K562 (cell line): Measurements from ENCODE around the gene SYVN1. TPM values are rescaled to one million over a fixed set of nuclear protein-coding genes. Genes with fewer than 3 reads are reported as not detected.

Source experiments
- DLX4 ChIP-seq: fragments of 250-450 bp; sonication (Bioruptor Pico); IDR thresholded peaks from 2 replicates; pipeline ENCODE4 v1.6.1; 2021; ENCODE audit warnings: mild to moderate bottlenecking
- FOXJ2 ChIP-seq: fragments of 200-800 bp; sonication (Bioruptor generic); IDR thresholded peaks from 2 replicates; pipeline ENCODE4 v1.6.1; 2016; ENCODE audit warnings: missing genetic modification characterization, missing compliant biosample characterization
- GABPA ChIP-seq: fragments of 200-800 bp; sonication (Bioruptor generic); conservative IDR thresholded peaks from 2 replicates; pipeline ENCODE4 v1.6.1; 2016; ENCODE audit warnings: low read depth, missing genetic modification characterization, missing compliant biosample characterization
- GATAD2B ChIP-seq: fragments of 450-650 bp; IDR thresholded peaks from 2 replicates; pipeline ENCODE4 v1.6.1; 2017; ENCODE audit warnings: mild to moderate bottlenecking, borderline replicate concordance
- MIER1 ChIP-seq: fragments of 450-650 bp; IDR thresholded peaks from 2 replicates; pipeline ENCODE4 v1.6.1; 2016; ENCODE audit warnings: antibody characterized with exemption, mild to moderate bottlenecking, low read depth
- MTA3 ChIP-seq: fragments of 450-650 bp; formaldehyde crosslinking; IDR thresholded peaks from 2 replicates; pipeline ENCODE4 v1.6.1; 2017; ENCODE audit warnings: mild to moderate bottlenecking, borderline replicate concordance
- OTX1 ChIP-seq: fragments of 450-650 bp; formaldehyde crosslinking; IDR thresholded peaks from 2 replicates; pipeline ENCODE4 v1.4.0; 2022; ENCODE audit warnings: mild to moderate bottlenecking
- RFX1 ChIP-seq: fragments of 450-650 bp; IDR thresholded peaks from 2 replicates; pipeline ENCODE4 v1.6.1; 2016; ENCODE audit warnings: mild to moderate bottlenecking, moderate library complexity
- RFX5 ChIP-seq: IDR thresholded peaks from 2 replicates; pipeline ENCODE4 v1.6.1; 2011; ENCODE audit warnings: low read depth, mild to moderate bottlenecking, improper control_type of control experiment, low read length
- RNF2 ChIP-seq: sonication (generic); IDR thresholded peaks from 2 replicates; pipeline ENCODE4 v1.6.1; 2016
- SIX5 ChIP-seq, 2 experiments: IDR thresholded peaks; 2 replicates each; pipeline ENCODE4 v1.6.1; 2011; ENCODE audit warnings: low read length in 2 of 2, borderline replicate concordance in 1 of 2, low read depth in 1 of 2, mild to moderate bottlenecking in 1 of 2, moderate library complexity in 1 of 2; ENCODE audit not compliant: insufficient read depth in 1 of 2
- TEAD1 ChIP-seq, 2 experiments: fragments of 450-650 bp in 1 of 2; sonication (generic) in 1 of 2; formaldehyde crosslinking; IDR thresholded peaks; 2 replicates each; pipeline versions ENCODE4 v1.4.0 to v1.8.0; 2020 to 2022; ENCODE audit warnings: mild to moderate bottlenecking in 2 of 2, missing genetic modification reagents in 1 of 2
- TEAD2 ChIP-seq: fragments of 450-650 bp; IDR thresholded peaks from 2 replicates; pipeline ENCODE4 v1.6.1; 2016; ENCODE audit warnings: missing genetic modification characterization, control low read depth, missing compliant biosample characterization
- ZC3H8 ChIP-seq: fragments of 450-650 bp; IDR thresholded peaks from 2 replicates; pipeline ENCODE4 v1.6.1; 2017
- ZFP1 ChIP-seq: fragments of 450-650 bp; formaldehyde crosslinking; IDR thresholded peaks from 2 replicates; pipeline ENCODE4 v1.4.0; 2020; ENCODE audit warnings: mild to moderate bottlenecking, mixed read lengths
- ZNF12 ChIP-seq: sonication (generic); formaldehyde crosslinking; IDR thresholded peaks from 2 replicates; pipeline ENCODE4 v1.4.0; 2020; ENCODE audit warnings: mild to moderate bottlenecking, missing genetic modification reagents
- ZNF583 ChIP-seq: fragments of 250-450 bp; sonication (Bioruptor Pico); IDR thresholded peaks from 2 replicates; pipeline ENCODE4 v1.4.0; 2020
- ZNF699 ChIP-seq: fragments of 250-450 bp; sonication (Bioruptor Pico); IDR thresholded peaks from 2 replicates; pipeline ENCODE4 v1.8.0; 2021; ENCODE audit warnings: mild to moderate bottlenecking, moderate library complexity; ENCODE audit not compliant: insufficient replicate concordance
- ZNF707 ChIP-seq: fragments of 250-450 bp; sonication (Bioruptor Pico); conservative IDR thresholded peaks from 2 replicates; pipeline ENCODE4 v1.8.0; 2022; ENCODE audit warnings: inconsistent platforms, mild to moderate bottlenecking, moderate library complexity
- ZSCAN29 ChIP-seq: fragments of 450-650 bp; IDR thresholded peaks from 2 replicates; pipeline ENCODE4 v1.6.1; 2017
- ZSCAN32 ChIP-seq: fragments of 450-650 bp; formaldehyde crosslinking; IDR thresholded peaks from 2 replicates; pipeline ENCODE4 v1.4.0; 2020; ENCODE audit warnings: mild to moderate bottlenecking, moderate library complexity
- polyA plus RNA-seq, 8 experiments: library from polyadenylated mRNA; depleted of rRNA in 4 of 8; stranded (reverse) in 5 of 8; unstranded in 3 of 8; fragments of >200 nt; fragmentation: Nextera tagmentation in 2 of 8; fragmentation: Illumina TruSeq in 1 of 8; extraction: Ambion mirVana in 2 of 8; extraction: Trizol in 1 of 8; gene quantifications; 2 replicates each; pipeline versions ENCODE4 v1.2.1 to v1.2.3, GENCODE V29; 2011 to 2014; ENCODE audit warnings: inconsistent platforms in 1 of 8, missing spikeins in 1 of 8
- total RNA-seq, 7 experiments: library from RNA; depleted of rRNA in 6 of 7; stranded (reverse); fragments of >200 nt in 6 of 7; fragmentation: Illumina TruSeq in 2 of 7; extraction: Trizol in 2 of 7; gene quantifications; 2 replicates each; pipeline versions ENCODE4 v1.2.1 to v1.2.3, GENCODE V29; 2011 to 2021; ENCODE audit warnings: low replicate concordance in 1 of 7
- TF ChIP-seq, protein P1 (sequence below): sonication (generic); formaldehyde crosslinking; IDR thresholded peaks from 2 replicates; pipeline ENCODE4 v1.8.1; 2023; ENCODE audit warnings: mild to moderate bottlenecking, missing genetic modification reagents
- TF ChIP-seq, protein P2 (sequence below): fragments of 250-450 bp; sonication (Bioruptor Pico); IDR thresholded peaks from 2 replicates; pipeline ENCODE4 v1.8.0; 2022; ENCODE audit warnings: moderate library complexity, mild to moderate bottlenecking, inconsistent platforms
- TF ChIP-seq, protein P3 (sequence below): IDR thresholded peaks from 2 replicates; pipeline ENCODE4 v1.6.1; 2012; ENCODE audit warnings: low read depth, low read length, improper control_type of control experiment, borderline replicate concordance
- TF ChIP-seq, protein P4 (sequence below): fragments of 450-650 bp; IDR thresholded peaks from 2 replicates; pipeline ENCODE4 v1.6.1; 2016; ENCODE audit warnings: antibody characterized with exemption

SYVN1 gene
- total and polyA plus RNA-seq, 9 of the 15 experiments (the other 6 are each of a cell fraction or from before 2014, with no cell fraction given), result 0.41 to 47.4 (median 9.9) TPM

- TF ChIP-seq MIER1, result no peak
- TF ChIP-seq ZNF583 (CRISPR knock-in tag), result no peak
- TF ChIP-seq MTA3, result 0 out of 2 replicates have a peak, but pooled peaks have one; percentile 13
- no peak for TF ChIP-seq ZFP1
- no peak for TF ChIP-seq TEAD2 (tag)
- peak in 1 of 2 experiments; percentile 60; a peak in 1 of 4 replicates for TF ChIP-seq TEAD1 (CRISPR knock-in tag; IDR thresholded peaks at IDR 0.05)
- no peak for TF ChIP-seq RFX5
- TF ChIP-seq RNF2, result 0 out of 2 replicates have a peak, but pooled peaks have one; percentile 37
- TF ChIP-seq RFX1, result peak; percentile 98
- TF ChIP-seq FOXJ2 (tag), result peak; percentile 80; the same call in 1 of the 2 replicates
- TF ChIP-seq ZSCAN32, result no peak
- TF ChIP-seq ZC3H8, result no peak
- TF ChIP-seq, protein P1, sequence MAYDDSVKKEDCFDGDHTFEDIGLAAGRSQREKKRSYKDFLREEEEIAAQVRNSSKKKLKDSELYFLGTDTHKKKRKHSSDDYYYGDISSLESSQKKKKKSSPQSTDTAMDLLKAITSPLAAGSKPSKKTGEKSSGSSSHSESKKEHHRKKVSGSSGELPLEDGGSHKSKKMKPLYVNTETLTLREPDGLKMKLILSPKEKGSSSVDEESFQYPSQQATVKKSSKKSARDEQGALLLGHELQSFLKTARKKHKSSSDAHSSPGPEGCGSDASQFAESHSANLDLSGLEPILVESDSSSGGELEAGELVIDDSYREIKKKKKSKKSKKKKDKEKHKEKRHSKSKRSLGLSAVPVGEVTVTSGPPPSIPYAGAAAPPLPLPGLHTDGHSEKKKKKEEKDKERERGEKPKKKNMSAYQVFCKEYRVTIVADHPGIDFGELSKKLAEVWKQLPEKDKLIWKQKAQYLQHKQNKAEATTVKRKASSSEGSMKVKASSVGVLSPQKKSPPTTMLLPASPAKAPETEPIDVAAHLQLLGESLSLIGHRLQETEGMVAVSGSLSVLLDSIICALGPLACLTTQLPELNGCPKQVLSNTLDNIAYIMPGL (CRISPR knock-in tag), result peak; percentile 35; the same call in 1 of the 2 replicates
- no peak for TF ChIP-seq ZNF699 (CRISPR knock-in tag)
- no peak for TF ChIP-seq ZSCAN29
- TF ChIP-seq ZNF707 (CRISPR knock-in tag), result no peak
- TF ChIP-seq, protein P2, sequence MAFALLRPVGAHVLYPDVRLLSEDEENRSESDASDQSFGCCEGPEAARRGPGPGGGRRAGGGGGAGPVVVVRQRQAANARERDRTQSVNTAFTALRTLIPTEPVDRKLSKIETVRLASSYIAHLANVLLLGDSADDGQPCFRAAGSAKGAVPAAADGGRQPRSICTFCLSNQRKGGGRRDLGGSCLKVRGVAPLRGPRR (CRISPR knock-in tag), result no peak
- TF ChIP-seq GATAD2B, result no peak
- 0 out of 2 replicates have a peak, but pooled peaks have one; percentile 23 for TF ChIP-seq ZNF12 (CRISPR knock-in tag)
- TF ChIP-seq, protein P3, sequence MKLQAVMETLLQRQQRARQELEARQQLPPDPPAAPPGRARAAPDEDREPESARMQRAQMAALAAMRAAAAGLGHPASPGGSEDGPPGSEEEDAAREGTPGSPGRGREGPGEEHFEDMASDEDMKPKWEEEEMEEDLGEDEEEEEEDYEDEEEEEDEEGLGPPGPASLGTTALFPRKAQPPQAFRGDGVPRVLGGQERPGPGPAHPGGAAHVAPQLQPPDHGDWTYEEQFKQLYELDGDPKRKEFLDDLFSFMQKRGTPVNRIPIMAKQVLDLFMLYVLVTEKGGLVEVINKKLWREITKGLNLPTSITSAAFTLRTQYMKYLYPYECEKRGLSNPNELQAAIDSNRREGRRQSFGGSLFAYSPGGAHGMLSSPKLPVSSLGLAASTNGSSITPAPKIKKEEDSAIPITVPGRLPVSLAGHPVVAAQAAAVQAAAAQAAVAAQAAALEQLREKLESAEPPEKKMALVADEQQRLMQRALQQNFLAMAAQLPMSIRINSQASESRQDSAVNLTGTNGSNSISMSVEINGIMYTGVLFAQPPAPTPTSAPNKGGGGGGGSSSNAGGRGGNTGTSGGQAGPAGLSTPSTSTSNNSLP, result no peak; the same call in 1 of the 2 replicates
- no peak for TF ChIP-seq OTX1 (CRISPR knock-in tag)
- TF ChIP-seq SIX5 (IDR thresholded peaks at IDR 0.05; ENCODE audit: borderline replicate concordance in 1 of 2, insufficient read depth in 1 of 2, low read depth in 1 of 2, low read length in 2 of 2), result no peak
- TF ChIP-seq, protein P4, sequence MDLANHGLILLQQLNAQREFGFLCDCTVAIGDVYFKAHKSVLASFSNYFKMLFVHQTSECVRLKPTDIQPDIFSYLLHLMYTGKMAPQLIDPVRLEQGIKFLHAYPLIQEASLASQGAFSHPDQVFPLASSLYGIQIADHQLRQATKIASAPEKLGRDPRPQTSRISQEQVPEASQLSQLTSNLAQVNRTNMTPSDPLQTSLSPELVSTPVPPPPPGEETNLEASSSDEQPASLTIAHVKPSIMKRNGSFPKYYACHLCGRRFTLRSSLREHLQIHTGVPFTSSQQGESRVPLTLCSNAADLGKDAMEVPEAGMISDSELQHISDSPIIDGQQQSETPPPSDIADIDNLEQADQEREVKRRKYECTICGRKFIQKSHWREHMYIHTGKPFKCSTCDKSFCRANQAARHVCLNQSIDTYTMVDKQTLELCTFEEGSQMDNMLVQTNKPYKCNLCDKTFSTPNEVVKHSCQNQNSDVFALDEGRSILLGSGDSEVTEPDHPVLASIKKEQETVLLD, result no peak
- TF ChIP-seq DLX4 (CRISPR knock-in tag), result no peak
- no peak for TF ChIP-seq GABPA (tag)
Measured at GRCh38 chr11:65134952-65135632, 773 bp upstream of the SYVN1 start (continued).
